ENCODE results near the gene RAB4B.
"Not testable (repeated sequence)": the region's sequence is repeated elsewhere in the genome, so short reads cannot be mapped to it uniquely, and the experiment has no call there.

RAB4B gene

GRCh38 chr19:40825460-40826095 lies 47.5 kb downstream of the RAB4B start:
- DNase-seq, result not testable (repeated sequence)

- not testable (repeated sequence) for DNase-seq
Measured at GRCh38 chr19:40826312-40826698, 48.3 kb downstream of the RAB4B start.

GRCh38 chr19:40826699-40827385 lies 48.8 kb downstream of the RAB4B start:
- not testable (repeated sequence) for DNase-seq

GRCh38 chr19:40827386-40828247 lies 49.6 kb downstream of the RAB4B start:
- DNase-seq, result no peak

- no peak for DNase-seq
Measured at GRCh38 chr19:40829205-40829604, 51.2 kb downstream of the RAB4B start.

- DNase-seq, result not testable (repeated sequence)
Measured at GRCh38 chr19:40830741-40831140, 52.7 kb downstream of the RAB4B start.

- no peak for DNase-seq
Measured at GRCh38 chr19:40831502-40832430, 53.7 kb downstream of the RAB4B start.

- DNase-seq, result not testable (repeated sequence)
Measured at GRCh38 chr19:40832431-40832790, 54.4 kb downstream of the RAB4B start.

GRCh38 chr19:40833728-40834533 lies 55.9 kb downstream of the RAB4B start:
- DNase-seq, result not testable (repeated sequence)

GRCh38 chr19:40836754-40837429 lies 58.8 kb downstream of the RAB4B start:
- DNase-seq, result no peak

- DNase-seq, result not testable (repeated sequence)
Measured at GRCh38 chr19:40838477-40838876, 60.4 kb downstream of the RAB4B start.

GRCh38 chr19:40842012-40842411 lies 64.0 kb downstream of the RAB4B start:
- not testable (repeated sequence) for DNase-seq

- not testable (repeated sequence) for DNase-seq
Measured at GRCh38 chr19:40842997-40843652, 65.1 kb downstream of the RAB4B start.

- DNase-seq, result not testable (repeated sequence)
Measured at GRCh38 chr19:40843653-40844052, 65.6 kb downstream of the RAB4B start.

Data from NCI-H446 treated with DMSO at 0.1 percent for 48 hours (cell line).